H1 (cell line): Measurements from ENCODE around the gene SEMA3C. TPM values are rescaled to one million over a fixed set of nuclear protein-coding genes. Genes with fewer than 3 reads are reported as not detected.

Source experiments
- CTCF ChIA-PET: fragments of 300-600 bp; sonication (Branson Sonifier 250); formaldehyde crosslinking; loops from one replicate; lab custom pipeline; 2021; ENCODE audit not compliant: partially characterized antibody; lab: Charles Lee
- POLR2A ChIA-PET: fragments of 300-600 bp; sonication (Branson Sonifier 250); formaldehyde crosslinking; loops from one replicate; lab custom pipeline; 2021; ENCODE audit warnings: inconsistent platforms; ENCODE audit not compliant: partially characterized antibody; lab: Charles Lee
- DNase-seq, 2 experiments: peaks; one replicate each; pipeline versions ENCODE4 v3.0.0 to v3.0.0-alpha.2; 2010 to 2022; ENCODE audit warnings: low spot score in 2 of 2, low read depth in 1 of 2, mixed read lengths in 1 of 2
- FAIRE-seq: peaks from 2 replicates; lab custom pipeline; 2011; peaks lifted over from hg19 to GRCh38; lab: Jason Lieb, UNC
- H2AFZ ChIP-seq: 2 replicates; pipeline ENCODE4 v1.8.1; 2012; ENCODE audit warnings: low read length, inconsistent platforms
- H2AK5ac ChIP-seq: 2 replicates; pipeline ENCODE4 v1.6.1; 2013; ENCODE audit warnings: low read depth, low read length
- H2BK120ac ChIP-seq: replicated peaks from 2 replicates; pipeline ENCODE3; 2013; ENCODE audit warnings: low read depth, low read length, inconsistent platforms
- H2BK12ac ChIP-seq: 2 replicates; pipeline ENCODE4 v1.6.1; 2013; ENCODE audit warnings: low read depth, low read length
- H2BK15ac ChIP-seq: 2 replicates; pipeline ENCODE4 v1.6.1; 2013; ENCODE audit warnings: low read length
- H2BK20ac ChIP-seq: 2 replicates; pipeline ENCODE4 v1.6.1; 2013; ENCODE audit warnings: low read length
- H2BK5ac ChIP-seq: 2 replicates; pipeline ENCODE4 v1.6.1; 2013; ENCODE audit warnings: low read depth, low read length
- H3K14ac ChIP-seq: 2 replicates; pipeline ENCODE4 v1.6.1; 2013; ENCODE audit warnings: inconsistent platforms; ENCODE audit not compliant: insufficient read length
- H3K18ac ChIP-seq: 2 replicates; pipeline ENCODE4 v1.6.1; 2013; ENCODE audit warnings: low read length; ENCODE audit errors: extremely low read depth
- H3K23ac ChIP-seq: 2 replicates; pipeline ENCODE4 v1.6.1; 2013; ENCODE audit warnings: inconsistent platforms; ENCODE audit not compliant: insufficient read length
- H3K23me2 ChIP-seq: 2 replicates; pipeline ENCODE4 v1.6.1; 2013; ENCODE audit warnings: low read depth, low read length
- H3K27ac ChIP-seq: 2 replicates; pipeline ENCODE4 v1.6.1; 2011; ENCODE audit warnings: low read depth, low read length, inconsistent platforms
- H3K27me3 ChIP-seq, 4 experiments: replicated peaks in 1 of 4; 1 replicate in 1 of 4; 2 replicates in 3 of 4; pipeline versions ENCODE4 v1.6.1 to v1.8.1; 2011 to 2013; ENCODE audit warnings: low read length in 3 of 4, mild to moderate bottlenecking in 3 of 4, inconsistent platforms in 2 of 4, mixed read lengths in 2 of 4, moderate library complexity in 1 of 4; ENCODE audit not compliant: control insufficient read depth in 3 of 4, insufficient read depth in 3 of 4; ENCODE audit errors: extremely low read depth in 1 of 4
- H3K36me3 ChIP-seq, 4 experiments: 2 replicates each; pipeline versions ENCODE4 v1.6.1 to v1.8.1; 2011 to 2013; ENCODE audit warnings: mild to moderate bottlenecking in 4 of 4, low read length in 3 of 4, moderate library complexity in 2 of 4, control low read depth in 1 of 4, inconsistent platforms in 1 of 4; ENCODE audit not compliant: insufficient read depth in 4 of 4, control insufficient read depth in 2 of 4
- H3K4ac ChIP-seq: replicated peaks from 2 replicates; pipeline ENCODE3; 2013; ENCODE audit warnings: low read length, low read depth, mixed read lengths, inconsistent platforms; ENCODE audit not compliant: insufficient read length
- H3K4me1 ChIP-seq, 4 experiments: replicated peaks in 1 of 4; 1 replicate in 1 of 4; 2 replicates in 3 of 4; pipeline versions ENCODE4 v1.6.1 to v1.8.1; 2011 to 2013; ENCODE audit warnings: low read length in 3 of 4, inconsistent platforms in 2 of 4, mixed read lengths in 1 of 4; ENCODE audit not compliant: insufficient read depth in 4 of 4, control insufficient read depth in 3 of 4
- H3K4me2 ChIP-seq, 2 experiments: 2 replicates each; pipeline versions ENCODE4 v1.6.1 to v1.8.1; 2011 to 2013; ENCODE audit warnings: low read depth in 2 of 2, low read length in 2 of 2, control low read depth in 1 of 2, inconsistent platforms in 1 of 2, mild to moderate bottlenecking in 1 of 2; ENCODE audit not compliant: insufficient read depth in 1 of 2
- H3K4me3 ChIP-seq, 4 experiments: fragments of 200-600, 300-600 bp in 1 of 4; sonication (generic), shearing (Covaris generic), sonication (Bioruptor Twin) in 1 of 4; 2 replicates each; pipeline versions ENCODE4 v1.5.1 to v1.8.1; 2011 to 2016; ENCODE audit warnings: low read length in 4 of 4, low read depth in 3 of 4, control low read depth in 2 of 4, inconsistent platforms in 2 of 4, mild to moderate bottlenecking in 2 of 4, mixed read lengths in 1 of 4, moderate library complexity in 1 of 4; ENCODE audit not compliant: insufficient read depth in 2 of 4; ENCODE audit errors: extremely low read depth in 1 of 4
- H3K56ac ChIP-seq: replicated peaks from 2 replicates; pipeline ENCODE3; 2013; ENCODE audit warnings: low read depth, mild to moderate bottlenecking, mixed read lengths, low read length, inconsistent platforms; ENCODE audit not compliant: insufficient read length
- H3K79me1 ChIP-seq: 2 replicates; pipeline ENCODE4 v1.6.1; 2013; ENCODE audit warnings: low read depth, low read length, control low read depth
- H3K79me2 ChIP-seq, 2 experiments: 2 replicates each; pipeline versions ENCODE4 v1.6.1 to v1.8.1; 2012 to 2013; ENCODE audit warnings: low read length in 2 of 2, mild to moderate bottlenecking in 2 of 2, inconsistent platforms in 1 of 2; ENCODE audit not compliant: insufficient read depth in 2 of 2, control insufficient read depth in 1 of 2
- H3K9ac ChIP-seq, 4 experiments: replicated peaks in 1 of 4; 1 replicate in 1 of 4; 2 replicates in 3 of 4; pipeline versions ENCODE4 v1.6.1 to v1.8.1; 2011 to 2013; ENCODE audit warnings: low read depth in 3 of 4, low read length in 3 of 4, control low read depth in 2 of 4, mild to moderate bottlenecking in 2 of 4, moderate library complexity in 2 of 4, inconsistent platforms in 1 of 4; ENCODE audit errors: extremely low read depth in 1 of 4
- H3K9me3 ChIP-seq, 2 experiments: 2 replicates each; pipeline versions ENCODE4 v1.6.1 to v1.8.1; 2012 to 2013; ENCODE audit warnings: mild to moderate bottlenecking in 2 of 2, moderate library complexity in 2 of 2, control low read depth in 1 of 2, inconsistent platforms in 1 of 2, low read depth in 1 of 2, low read length in 1 of 2, mixed read lengths in 1 of 2; ENCODE audit not compliant: insufficient read depth in 2 of 2
- H4K20me1 ChIP-seq, 2 experiments: replicated peaks in 1 of 2; 2 replicates each; pipeline versions ENCODE3 to v1.8.1; 2011 to 2013; ENCODE audit warnings: inconsistent platforms in 2 of 2, low read length in 2 of 2, mild to moderate bottlenecking in 1 of 2; ENCODE audit not compliant: insufficient read depth in 2 of 2, control insufficient read depth in 1 of 2
- H4K5ac ChIP-seq: 2 replicates; pipeline ENCODE4 v1.6.1; 2013; ENCODE audit warnings: low read length, low read depth, mixed read lengths, inconsistent platforms; ENCODE audit not compliant: insufficient read length
- H4K8ac ChIP-seq: 2 replicates; pipeline ENCODE4 v1.8.0; 2013; ENCODE audit warnings: mild to moderate bottlenecking, moderate library complexity, low read length, inconsistent platforms; ENCODE audit not compliant: insufficient read depth; ENCODE audit errors: extremely low read depth
- H4K91ac ChIP-seq: replicated peaks from 2 replicates; pipeline ENCODE3; 2013; ENCODE audit warnings: low read length, mixed read lengths, inconsistent platforms; ENCODE audit not compliant: insufficient read length
- CTBP2 ChIP-seq: IDR thresholded peaks from 2 replicates; pipeline ENCODE4 v1.7.0; 2011; ENCODE audit warnings: borderline replicate concordance, mild to moderate bottlenecking, moderate library complexity, mixed read lengths, low read length; ENCODE audit not compliant: insufficient read depth, insufficient read length
- EP300 ChIP-seq, 2 experiments: IDR thresholded peaks; 1 replicate in 1 of 2; 2 replicates in 1 of 2; pipeline ENCODE4 v1.6.1; 2011 to 2012; ENCODE audit warnings: low read depth in 2 of 2, low read length in 2 of 2, mild to moderate bottlenecking in 2 of 2, borderline replicate concordance in 1 of 2, inconsistent platforms in 1 of 2, moderate library complexity in 1 of 2
- GABPA ChIP-seq: IDR thresholded peaks from 2 replicates; pipeline ENCODE4 v1.6.1; 2011; ENCODE audit warnings: mild to moderate bottlenecking, low read length, moderate library complexity, borderline replicate concordance; ENCODE audit not compliant: insufficient read depth
- HDAC6 ChIP-seq: IDR thresholded peaks from one replicate; pipeline ENCODE4 v1.7.1; 2012; ENCODE audit warnings: low read depth, mild to moderate bottlenecking, inconsistent platforms, low read length, moderate library complexity
- KDM1A ChIP-seq: fragments of 200-600, 300-600 bp; sonication (generic); IDR thresholded peaks from 2 replicates; pipeline ENCODE4 v1.7.1; 2016; ENCODE audit warnings: mild to moderate bottlenecking, low read length, borderline replicate concordance
- SIX5 ChIP-seq: IDR thresholded peaks from 2 replicates; pipeline ENCODE4 v1.6.1; 2011; ENCODE audit warnings: mild to moderate bottlenecking, low read depth, low read length
- SP4 ChIP-seq: IDR thresholded peaks from 2 replicates; pipeline ENCODE4 v1.6.1; 2012; ENCODE audit warnings: low read length, inconsistent platforms
- YY1 ChIP-seq: IDR thresholded peaks from 2 replicates; pipeline ENCODE4 v1.6.1; 2011; ENCODE audit warnings: low read depth, mild to moderate bottlenecking, low read length
- WGBS, 2 experiments: shearing (Covaris generic) in 1 of 2; methylation state at CpG; one replicate each; pipeline versions ENCODE4 v1.1.6 to v1.1.7; 2013 to 2015; ENCODE audit warnings: low lambda C conversion rate in 2 of 2, mixed read lengths in 2 of 2, inconsistent platforms in 1 of 2, low coverage in 1 of 2, missing lambda C conversion rate in 1 of 2; ENCODE audit not compliant: insufficient replicate concordance in 2 of 2, insufficient coverage in 1 of 2, insufficient read length in 1 of 2; ENCODE audit errors: extremely low coverage in 1 of 2, missing lambda C conversion rate in 1 of 2; 5-methylcytosine and 5-hydroxymethylcytosine counted together
- polyA plus RNA-seq, 7 experiments: library from polyadenylated mRNA; depleted of rRNA in 3 of 7; stranded (reverse) in 5 of 7; unstranded in 2 of 7; fragments of >200 nt in 5 of 7; fragments of 200-250 nt in 2 of 7; gene quantifications; 1 replicate in 5 of 7; 2 replicates in 1 of 7; 4 replicates in 1 of 7; pipeline versions ENCODE4 v1.2.1 to v1.2.3, GENCODE V29; 2011 to 2013; ENCODE audit warnings: missing spikeins in 2 of 7, mixed read lengths in 2 of 7
- total RNA-seq: library from RNA; stranded (reverse); fragmentation: NEBNext Ultra II Directional; extraction: Animal tissue kit (Norgen Biotek cat#: 25700); gene quantifications from 2 replicates; pipeline ENCODE4 v1.2.1, GENCODE V29; 2021
- TF ChIP-seq, protein P1 (sequence below): IDR thresholded peaks from 2 replicates; pipeline ENCODE4 v1.6.1; 2012; ENCODE audit warnings: low read length, inconsistent platforms

SEMA3C gene
- total and polyA plus RNA-seq, 2 of the 8 experiments (the other 6 are each of a cell fraction or from before 2014, with no cell fraction given): 0.15 to 1.4 TPM

DNA sequence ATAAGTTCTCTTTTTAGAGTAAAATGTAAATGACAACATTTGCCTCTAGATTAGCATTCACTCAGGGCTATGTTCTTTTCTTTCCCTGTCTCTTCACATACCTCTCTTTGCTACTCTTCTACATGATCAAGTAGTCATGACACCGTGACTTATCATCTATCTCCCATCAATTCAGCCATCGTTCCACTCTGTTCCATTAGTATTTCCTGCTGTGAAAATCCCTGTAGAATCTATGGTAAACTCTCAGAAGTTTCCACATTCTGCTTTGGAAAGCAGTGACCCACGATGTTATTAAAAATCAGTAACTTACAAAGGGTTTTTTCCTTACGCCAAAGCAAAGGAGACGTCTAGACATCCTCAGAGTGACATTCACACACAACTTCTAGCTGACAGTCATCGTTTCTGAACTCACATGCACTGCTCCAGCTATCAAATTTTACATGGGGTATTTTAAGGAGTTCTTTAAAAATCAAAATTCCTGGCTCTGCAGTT is 135.6 kb downstream of the SEMA3C start:
- no peak overlapping the region for H2BK5ac ChIP-seq
- H3K36me3 ChIP-seq: no peaks in the 10 kb centered on the region
- H4K91ac ChIP-seq: no peak overlapping the region
- no peak overlapping the region for H2AFZ ChIP-seq
- H3K27me3 ChIP-seq: no peaks in the 10 kb centered on the region
- no peak overlapping the region for H3K23ac ChIP-seq
- H3K27ac ChIP-seq: no peak overlapping the region
- no peak overlapping the region for H3K4me3 ChIP-seq
- H3K9ac ChIP-seq: no peak overlapping the region
- H3K14ac ChIP-seq: no peak overlapping the region
- no peak overlapping the region for H3K18ac ChIP-seq
- peaks cover 0 to 3% (median under 1%) of the 10 kb centered on the region in 4 experiments; a peak in 3 of 7 replicates for H3K4me1 ChIP-seq
- no peaks in the 10 kb centered on the region for H3K23me2 ChIP-seq
- ChIA-PET CTCF (interaction anchor here (0.7 to 1.2 kb wide), 3 partner anchors 10 to 369 kb away, joined by 3 read pairs; no protein-coding TSS in a partner anchor), POLR2A (no interaction called here)
- WGBS, 2 experiments: 78% methylated on average over 6 of the region's 6 CpGs; no CpG with 5 or more reads in 1 of the 2 experiments
- no peaks in the 10 kb centered on the region for H4K20me1 ChIP-seq
- H4K8ac ChIP-seq: no peak overlapping the region
- H2BK120ac ChIP-seq: no peak overlapping the region
- FAIRE-seq: no peak
- no peaks in the 10 kb centered on the region for H3K9me3 ChIP-seq
- DNase-seq: no peak
- no peak overlapping the region for H3K4me2 ChIP-seq
- H2AK5ac ChIP-seq: no peak overlapping the region
- H3K79me2 ChIP-seq: no peaks in the 10 kb centered on the region
- no peak overlapping the region for H3K4ac ChIP-seq
- H3K56ac ChIP-seq: no peak overlapping the region
- no peak overlapping the region for H2BK20ac ChIP-seq
- H4K5ac ChIP-seq: no peak overlapping the region
- no peak overlapping the region for H2BK12ac ChIP-seq
- H2BK15ac ChIP-seq: no peak overlapping the region
- H3K79me1 ChIP-seq: no peaks in the 10 kb centered on the region
- TF ChIP-seq EP300 (IDR thresholded peaks at IDR 0.05; ENCODE audit: borderline replicate concordance in 1 of 2, low read depth in 2 of 2, low read length in 2 of 2) (no peak), SIX5 (no peak), GABPA (no peak), CTBP2 (no peak), SP4 (no peak), HDAC6 (no peak), KDM1A (no peak), YY1 (no peak)
- TF ChIP-seq, protein P1, sequence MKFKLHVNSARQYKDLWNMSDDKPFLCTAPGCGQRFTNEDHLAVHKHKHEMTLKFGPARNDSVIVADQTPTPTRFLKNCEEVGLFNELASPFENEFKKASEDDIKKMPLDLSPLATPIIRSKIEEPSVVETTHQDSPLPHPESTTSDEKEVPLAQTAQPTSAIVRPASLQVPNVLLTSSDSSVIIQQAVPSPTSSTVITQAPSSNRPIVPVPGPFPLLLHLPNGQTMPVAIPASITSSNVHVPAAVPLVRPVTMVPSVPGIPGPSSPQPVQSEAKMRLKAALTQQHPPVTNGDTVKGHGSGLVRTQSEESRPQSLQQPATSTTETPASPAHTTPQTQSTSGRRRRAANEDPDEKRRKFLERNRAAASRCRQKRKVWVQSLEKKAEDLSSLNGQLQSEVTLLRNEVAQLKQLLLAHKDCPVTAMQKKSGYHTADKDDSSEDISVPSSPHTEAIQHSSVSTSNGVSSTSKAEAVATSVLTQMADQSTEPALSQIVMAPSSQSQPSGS: no peak
